Measurements from ENCODE around the gene TBC1D19. TPM values are rescaled to one million over a fixed set of nuclear protein-coding genes. Genes with fewer than 3 reads are reported as not detected.

TBC1D19 gene
- total RNA-seq, 3 donors from 2014 or later, result 14.9 to 27.2 (median 23.9) TPM

DNA sequence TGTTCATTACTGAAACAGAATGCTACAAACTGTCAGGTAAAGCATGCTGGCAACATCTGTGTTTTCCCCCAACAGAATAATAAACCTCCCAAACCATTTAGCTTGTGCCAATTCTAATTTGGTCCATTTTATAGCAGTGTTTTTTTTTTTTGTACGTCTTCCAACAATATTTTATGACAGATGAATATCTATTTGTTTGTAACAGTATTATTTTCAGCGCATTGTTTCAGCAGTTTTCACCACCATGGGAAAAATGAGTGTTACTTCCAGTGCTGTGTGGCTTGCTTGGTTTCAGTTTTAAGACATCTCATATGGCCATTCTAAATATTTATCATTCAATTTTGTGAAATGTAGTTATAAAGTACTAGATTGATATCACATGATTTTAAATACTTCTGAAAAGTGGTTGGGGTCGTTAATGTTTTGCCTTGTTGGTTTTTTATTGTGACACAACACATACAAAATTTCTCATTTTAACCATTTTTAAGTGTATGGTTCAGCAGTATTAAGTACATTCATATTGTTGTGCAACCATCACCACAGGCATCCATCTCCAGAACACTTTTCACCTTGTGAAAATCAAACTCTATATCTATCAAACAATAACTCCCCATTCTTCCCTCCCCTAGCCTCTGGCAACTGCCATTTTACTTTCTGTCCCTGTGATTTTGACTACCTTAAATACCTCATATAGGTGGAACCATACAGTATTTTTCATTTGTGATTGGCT, 25.6 kb upstream of the TBC1D19 start:
- Histone ChIP-seq H3K27me3 (no peaks in the 10 kb centered on the region), H3K27ac (no peak overlapping the region), H3K4me3 (no peak overlapping the region), H3K36me3 (no peaks in the 10 kb centered on the region), H3K4me1 (no peaks in the 10 kb centered on the region), H3K9me3 (peaks cover 0 to 13% of the 10 kb centered on the region in 2 donors)
- TF ChIP-seq CTCF (IDR thresholded peaks at IDR 0.05) (no peak), POLR2AphosphoS5 (IDR thresholded peaks at IDR 0.05) (no peak), POLR2A (IDR thresholded peaks at IDR 0.05) (no peak)
- DNase-seq (ENCODE audit: low spot score in 2 of 2), result no peak
- intact Hi-C loops (cut with DNase I; ENCODE audit: low total_unique reads), result no loop called here

GRCh38 chr4:26566133-26566532, 17.8 kb upstream of the TBC1D19 start:
- intact Hi-C loops (cut with DNase I; ENCODE audit: low total_unique reads), result no loop called here
- no peak for DNase-seq (ENCODE audit: low spot score in 2 of 2)
- H3K36me3 ChIP-seq, result no peaks in the 10 kb centered on the region
- no peaks in the 10 kb centered on the region for H3K4me1 ChIP-seq
- H3K4me3 ChIP-seq, result no peak overlapping the region
- no peaks in the 10 kb centered on the region for H3K27me3 ChIP-seq
- no peak overlapping the region for H3K27ac ChIP-seq
- TF ChIP-seq POLR2A (IDR thresholded peaks at IDR 0.05), result no peak
- no peak for TF ChIP-seq CTCF (IDR thresholded peaks at IDR 0.05)
- no peak for TF ChIP-seq POLR2AphosphoS5 (IDR thresholded peaks at IDR 0.05)
- H3K9me3 ChIP-seq, result peaks cover 0 to 5% of the 10 kb centered on the region in 2 donors

DNA sequence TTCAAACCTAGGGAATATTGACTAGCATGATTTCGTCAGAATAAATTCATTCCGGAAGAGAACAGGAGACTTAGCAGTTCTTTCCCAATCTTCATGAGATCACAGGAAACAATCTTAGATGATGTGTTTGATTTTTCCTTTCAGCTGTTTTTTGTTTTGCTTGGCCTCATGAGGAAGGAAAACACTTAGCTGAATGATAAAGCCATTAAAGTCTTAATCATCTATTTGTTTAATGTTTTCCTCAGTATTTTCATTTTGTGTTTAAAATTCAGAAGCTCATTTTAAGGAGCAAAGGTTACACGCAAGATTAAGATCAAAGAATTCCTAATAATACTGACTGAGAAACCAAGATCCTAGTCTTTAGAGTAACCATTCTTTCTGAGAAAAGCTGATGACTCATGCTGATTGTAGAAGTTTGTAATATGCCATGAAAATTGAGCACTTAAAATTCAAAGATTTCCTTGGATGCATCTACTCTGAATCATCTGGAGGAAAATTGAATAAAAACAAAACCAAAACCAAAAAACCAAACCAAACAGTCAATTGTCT, 15.4 kb upstream of the TBC1D19 start:
- Histone ChIP-seq H3K4me3 (no peak overlapping the region), H3K27me3 (no peaks in the 10 kb centered on the region), H3K4me1 (no peaks in the 10 kb centered on the region), H3K9me3 (no peaks in the 10 kb centered on the region), H3K36me3 (no peaks in the 10 kb centered on the region), H3K27ac (no peak overlapping the region)
- intact Hi-C loops (cut with DNase I; ENCODE audit: low total_unique reads), result no loop called here
- TF ChIP-seq POLR2A (IDR thresholded peaks at IDR 0.05), result no peak
- TF ChIP-seq POLR2AphosphoS5 (IDR thresholded peaks at IDR 0.05), result no peak
- no peak for TF ChIP-seq CTCF (IDR thresholded peaks at IDR 0.05)
- no peak for DNase-seq (ENCODE audit: low spot score in 2 of 2)

DNA sequence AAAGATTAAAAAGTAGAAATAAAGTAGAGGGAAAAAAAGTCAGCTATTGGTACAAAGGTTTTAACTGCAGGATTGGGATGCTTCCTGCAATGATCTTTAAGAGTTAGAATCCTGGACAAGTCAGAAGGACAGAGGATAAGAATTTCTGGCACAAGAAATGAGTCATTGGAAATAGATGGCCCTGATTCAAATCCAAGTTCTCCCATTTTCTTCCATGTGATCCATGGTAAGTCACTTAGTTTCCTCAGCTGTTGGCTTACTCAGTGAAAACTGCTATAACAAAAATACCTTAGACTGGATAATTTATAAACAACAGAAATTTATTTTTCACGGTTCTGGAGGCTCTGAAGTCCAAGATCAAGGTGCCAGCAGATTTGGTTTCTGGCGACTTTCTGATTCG, 13.3 kb upstream of the TBC1D19 start:
- Histone ChIP-seq H3K27ac (no peak overlapping the region), H3K9me3 (no peaks in the 10 kb centered on the region), H3K4me3 (no peak overlapping the region), H3K4me1 (no peaks in the 10 kb centered on the region), H3K27me3 (no peaks in the 10 kb centered on the region), H3K36me3 (no peaks in the 10 kb centered on the region)
- DNase-seq (ENCODE audit: low spot score in 2 of 2), result no peak
- intact Hi-C loops (cut with DNase I; ENCODE audit: low total_unique reads), result no loop called here
- TF ChIP-seq CTCF (IDR thresholded peaks at IDR 0.05) (no peak), POLR2AphosphoS5 (IDR thresholded peaks at IDR 0.05) (no peak), POLR2A (IDR thresholded peaks at IDR 0.05) (no peak)

GRCh38 chr4:26573389-26573794, 10.5 kb upstream of the TBC1D19 start:
- Histone ChIP-seq H3K9me3 (no peaks in the 10 kb centered on the region), H3K27ac (no peak overlapping the region), H3K4me1 (no peaks in the 10 kb centered on the region), H3K36me3 (no peaks in the 10 kb centered on the region), H3K27me3 (no peaks in the 10 kb centered on the region), H3K4me3 (no peak overlapping the region)
- TF ChIP-seq POLR2A (IDR thresholded peaks at IDR 0.05) (no peak), POLR2AphosphoS5 (IDR thresholded peaks at IDR 0.05) (no peak), CTCF (IDR thresholded peaks at IDR 0.05) (no peak)
- intact Hi-C loops (cut with DNase I; ENCODE audit: low total_unique reads), result no loop called here
- DNase-seq (ENCODE audit: low spot score in 2 of 2), result no peak
